Vagina (tissue), 2 donors: ENCODE results near the gene LZTS2.

ENCODE experiments used
- POLR2A ChIP-seq, 2 donors: fragments of 450-650 bp; IDR thresholded peaks; one replicate each; pipeline ENCODE4 v1.6.1; 2017; ENCODE audit warnings: antibody characterized with exemption in 2 of 2, mild to moderate bottlenecking in 2 of 2, moderate library complexity in 2 of 2
- TF ChIP-seq, protein P1 (sequence below), 3 experiments: fragments of 450-650 bp in 2 of 3; fragments of 200-600 bp in 1 of 3; sonication (generic) in 1 of 3; IDR thresholded peaks; one replicate each; pipeline ENCODE4 v1.5.1; 2017 to 2019; ENCODE audit warnings: antibody characterized with exemption in 3 of 3, mild to moderate bottlenecking in 2 of 3, moderate library complexity in 2 of 3

DNA sequence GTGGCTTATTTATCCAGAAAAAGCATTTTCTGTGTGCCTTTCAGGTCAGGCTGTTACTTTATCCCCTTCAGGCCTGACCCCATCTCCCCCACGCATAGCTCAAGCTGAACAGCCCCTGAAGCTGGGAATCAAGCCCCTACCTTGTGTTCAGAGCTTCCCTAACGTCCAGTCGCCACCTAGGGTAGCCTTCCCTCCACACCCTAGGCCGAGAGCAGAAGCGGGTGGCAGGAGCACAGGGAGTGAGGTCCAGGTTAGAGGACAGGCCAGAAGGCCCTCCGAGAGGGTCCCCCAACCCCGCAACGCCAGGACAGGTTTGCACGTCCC lies 30.8 kb upstream of the LZTS2 start:
- TF ChIP-seq, protein P1, sequence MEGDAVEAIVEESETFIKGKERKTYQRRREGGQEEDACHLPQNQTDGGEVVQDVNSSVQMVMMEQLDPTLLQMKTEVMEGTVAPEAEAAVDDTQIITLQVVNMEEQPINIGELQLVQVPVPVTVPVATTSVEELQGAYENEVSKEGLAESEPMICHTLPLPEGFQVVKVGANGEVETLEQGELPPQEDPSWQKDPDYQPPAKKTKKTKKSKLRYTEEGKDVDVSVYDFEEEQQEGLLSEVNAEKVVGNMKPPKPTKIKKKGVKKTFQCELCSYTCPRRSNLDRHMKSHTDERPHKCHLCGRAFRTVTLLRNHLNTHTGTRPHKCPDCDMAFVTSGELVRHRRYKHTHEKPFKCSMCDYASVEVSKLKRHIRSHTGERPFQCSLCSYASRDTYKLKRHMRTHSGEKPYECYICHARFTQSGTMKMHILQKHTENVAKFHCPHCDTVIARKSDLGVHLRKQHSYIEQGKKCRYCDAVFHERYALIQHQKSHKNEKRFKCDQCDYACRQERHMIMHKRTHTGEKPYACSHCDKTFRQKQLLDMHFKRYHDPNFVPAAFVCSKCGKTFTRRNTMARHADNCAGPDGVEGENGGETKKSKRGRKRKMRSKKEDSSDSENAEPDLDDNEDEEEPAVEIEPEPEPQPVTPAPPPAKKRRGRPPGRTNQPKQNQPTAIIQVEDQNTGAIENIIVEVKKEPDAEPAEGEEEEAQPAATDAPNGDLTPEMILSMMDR (IDR thresholded peaks at IDR 0.05): no peak
- TF ChIP-seq POLR2A (IDR thresholded peaks at IDR 0.05): no peak
